CD4-positive, alpha-beta T cell treated with Interleukin-15 for 4 hours (primary cell): Measurements from ENCODE around the gene ZBTB39.
"Not testable (repeated sequence)": the region's sequence is repeated elsewhere in the genome, so short reads cannot be mapped to it uniquely, and the experiment has no call there.

Source experiments
- DNase-seq: peaks from one replicate; pipeline ENCODE4 v3.0.0-alpha.2; 2020; ENCODE audit warnings: low spot score

ZBTB39 gene

DNA sequence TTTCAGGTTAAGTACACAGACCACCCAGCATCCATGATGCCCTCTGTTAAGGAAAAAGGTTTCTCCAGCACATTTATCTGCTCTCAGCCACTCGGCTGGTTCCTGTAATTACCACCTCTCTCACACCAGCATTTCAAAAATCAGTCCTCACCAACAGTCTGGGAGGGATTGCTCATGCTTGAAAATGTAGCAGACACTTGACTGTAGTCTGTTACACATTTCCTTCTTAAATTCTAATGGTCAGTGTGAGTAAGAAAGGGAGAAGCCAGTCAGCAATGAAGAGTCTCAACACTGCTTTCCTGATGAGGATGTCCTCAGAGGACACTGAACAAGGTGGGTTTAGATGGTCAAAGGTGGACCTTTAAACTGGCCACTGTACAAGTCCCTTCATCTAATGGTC lies 6.0 kb downstream of the ZBTB39 start:
- no peak for DNase-seq

DNA sequence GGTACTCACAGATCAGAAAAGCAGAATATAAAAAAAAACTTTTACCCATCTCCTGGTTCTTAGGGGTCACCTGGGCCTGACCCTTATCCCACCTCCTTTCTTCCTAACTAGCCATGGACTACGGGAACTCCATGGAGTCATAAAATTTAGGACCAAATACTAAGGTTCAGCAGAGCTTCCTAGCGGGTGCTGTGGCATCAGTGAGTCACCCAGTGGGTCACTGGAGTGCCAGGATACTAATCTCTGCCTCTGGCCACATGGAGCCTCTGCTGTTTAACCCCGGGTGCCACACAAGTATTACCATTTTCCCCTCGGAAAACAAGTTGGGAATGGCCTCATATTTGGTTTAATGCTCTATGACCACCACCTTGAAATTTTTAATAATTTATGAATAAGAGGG lies 6.9 kb downstream of the ZBTB39 start:
- no peak for DNase-seq

DNA sequence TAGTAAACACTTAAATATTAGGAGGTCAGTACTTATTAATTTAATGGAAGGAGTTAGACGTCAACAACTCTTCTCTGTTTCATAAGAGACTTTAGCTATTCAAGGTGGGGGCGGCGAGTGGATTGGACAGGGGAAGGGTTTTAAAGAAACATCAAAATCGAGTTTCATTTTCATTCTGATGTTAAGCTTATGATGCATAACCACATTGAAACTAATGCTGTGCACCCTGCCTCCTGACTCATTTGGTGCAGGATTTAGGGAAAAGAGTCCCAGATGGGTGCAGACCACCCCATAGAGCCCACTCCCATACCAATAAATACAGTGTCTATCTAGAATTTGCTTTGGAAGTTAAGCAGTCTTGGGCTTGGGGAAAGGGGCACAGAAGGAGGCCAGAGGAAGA lies 7.4 kb downstream of the ZBTB39 start:
- no peak for DNase-seq

DNA sequence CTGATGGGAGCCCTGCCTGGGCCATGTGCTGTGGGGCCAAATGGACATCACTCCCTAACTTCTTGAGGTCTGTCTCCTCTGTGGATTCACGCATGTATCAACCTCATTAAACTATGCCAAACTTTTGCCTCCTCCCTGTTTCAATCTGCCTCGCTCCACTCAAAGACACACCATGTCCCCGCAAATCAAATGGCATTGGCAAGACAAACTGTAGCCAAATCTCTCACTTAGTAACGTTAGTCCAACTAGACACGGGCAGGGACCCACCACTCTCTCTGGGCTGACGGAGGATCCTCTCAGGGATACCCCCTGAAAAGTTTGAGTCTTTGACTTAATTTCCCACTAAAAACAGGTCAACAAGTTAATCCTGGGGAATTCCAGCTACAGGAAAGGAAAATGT lies 8.0 kb downstream of the ZBTB39 start:
- DNase-seq: no peak

DNA sequence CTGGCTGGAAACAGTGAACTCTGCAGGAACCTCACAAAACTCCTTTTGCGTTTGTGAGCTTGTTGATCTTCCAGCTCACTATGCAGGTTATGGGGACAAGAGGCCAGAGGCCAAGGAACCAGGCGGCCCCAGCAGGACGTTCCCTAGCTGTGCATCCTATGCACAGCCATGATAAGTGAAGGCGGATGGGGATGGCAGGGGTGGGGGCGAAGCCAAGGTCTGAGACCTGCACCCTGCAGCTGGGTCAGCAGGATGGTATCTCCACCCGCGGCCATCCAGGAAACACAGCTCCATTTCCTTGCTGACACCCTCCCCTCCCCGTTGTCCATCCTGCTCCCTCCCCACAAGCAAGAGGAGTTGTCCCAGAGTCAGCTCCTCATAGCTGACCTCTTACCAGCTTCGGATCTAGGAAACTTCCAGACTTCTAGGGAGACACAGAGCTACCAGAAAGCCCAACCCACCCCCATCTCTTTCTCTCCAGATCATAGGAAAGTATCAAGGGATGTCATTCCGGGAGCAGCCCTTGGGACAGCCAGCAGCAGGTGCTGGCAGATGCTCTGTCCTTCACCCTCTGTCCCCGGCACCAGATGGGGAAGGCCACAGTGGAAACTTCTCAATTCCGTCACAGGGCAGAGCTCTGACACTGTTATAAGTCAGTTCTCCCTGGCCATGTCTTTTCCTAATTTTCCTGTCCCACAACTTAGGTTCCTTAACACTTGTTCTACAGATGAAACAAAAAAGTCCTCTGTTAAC lies 9.4 kb downstream of the ZBTB39 start:
- no peak for DNase-seq

DNA sequence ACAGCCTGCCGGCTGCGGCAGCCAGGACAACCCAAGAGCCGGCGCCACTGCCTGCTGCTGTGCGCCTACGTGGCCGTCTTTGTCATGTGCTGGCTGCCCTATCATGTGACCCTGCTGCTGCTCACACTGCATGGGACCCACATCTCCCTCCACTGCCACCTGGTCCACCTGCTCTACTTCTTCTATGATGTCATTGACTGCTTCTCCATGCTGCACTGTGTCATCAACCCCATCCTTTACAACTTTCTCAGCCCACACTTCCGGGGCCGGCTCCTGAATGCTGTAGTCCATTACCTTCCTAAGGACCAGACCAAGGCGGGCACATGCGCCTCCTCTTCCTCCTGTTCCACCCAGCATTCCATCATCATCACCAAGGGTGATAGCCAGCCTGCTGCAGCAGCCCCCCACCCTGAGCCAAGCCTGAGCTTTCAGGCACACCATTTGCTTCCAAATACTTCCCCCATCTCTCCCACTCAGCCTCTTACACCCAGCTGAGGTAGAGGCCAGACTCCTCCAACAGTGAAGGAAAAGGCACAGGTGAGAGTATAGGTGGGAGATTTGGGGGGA lies 10.3 kb downstream of the ZBTB39 start:
- DNase-seq: no peak

DNA sequence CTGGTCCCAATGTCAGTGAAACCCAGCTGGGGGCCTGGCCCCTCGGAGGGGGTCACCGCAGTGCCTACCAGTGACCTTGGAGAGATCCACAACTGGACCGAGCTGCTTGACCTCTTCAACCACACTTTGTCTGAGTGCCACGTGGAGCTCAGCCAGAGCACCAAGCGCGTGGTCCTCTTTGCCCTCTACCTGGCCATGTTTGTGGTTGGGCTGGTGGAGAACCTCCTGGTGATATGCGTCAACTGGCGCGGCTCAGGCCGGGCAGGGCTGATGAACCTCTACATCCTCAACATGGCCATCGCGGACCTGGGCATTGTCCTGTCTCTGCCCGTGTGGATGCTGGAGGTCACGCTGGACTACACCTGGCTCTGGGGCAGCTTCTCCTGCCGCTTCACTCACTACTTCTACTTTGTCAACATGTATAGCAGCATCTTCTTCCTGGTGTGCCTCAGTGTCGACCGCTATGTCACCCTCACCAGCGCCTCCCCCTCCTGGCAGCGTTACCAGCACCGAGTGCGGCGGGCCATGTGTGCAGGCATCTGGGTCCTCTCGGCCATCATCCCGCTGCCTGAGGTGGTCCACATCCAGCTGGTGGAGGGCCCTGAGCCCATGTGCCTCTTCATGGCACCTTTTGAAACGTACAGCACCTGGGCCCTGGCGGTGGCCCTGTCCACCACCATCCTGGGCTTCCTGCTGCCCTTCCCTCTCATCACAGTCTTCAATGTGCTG lies 11.0 kb downstream of the ZBTB39 start:
- DNase-seq: no peak

DNA sequence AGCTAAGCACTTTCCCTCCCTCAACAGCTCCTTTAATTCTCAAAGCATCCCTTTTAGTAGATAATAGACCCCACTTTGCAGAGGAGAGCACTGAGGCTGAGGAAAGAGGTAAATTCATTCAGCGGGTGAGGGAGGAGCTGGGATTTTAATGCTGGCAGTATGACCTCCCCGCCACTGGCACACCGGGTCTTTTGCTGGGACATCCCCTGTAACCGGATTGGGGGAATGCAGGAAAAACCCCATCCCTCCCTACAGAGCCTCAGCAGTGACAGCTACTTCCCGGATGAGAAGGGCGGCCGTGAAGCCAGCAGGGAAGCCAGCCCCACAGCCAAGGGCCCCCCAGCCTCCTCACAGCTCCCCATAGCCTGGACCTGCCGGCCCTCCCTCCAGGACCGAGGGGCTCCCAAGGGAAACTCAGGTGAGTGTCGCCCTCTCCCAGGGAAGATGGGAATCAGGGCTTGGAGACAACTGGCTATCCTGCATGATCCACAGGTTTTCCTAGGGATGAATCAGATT lies 12.1 kb downstream of the ZBTB39 start:
- no peak for DNase-seq

DNA sequence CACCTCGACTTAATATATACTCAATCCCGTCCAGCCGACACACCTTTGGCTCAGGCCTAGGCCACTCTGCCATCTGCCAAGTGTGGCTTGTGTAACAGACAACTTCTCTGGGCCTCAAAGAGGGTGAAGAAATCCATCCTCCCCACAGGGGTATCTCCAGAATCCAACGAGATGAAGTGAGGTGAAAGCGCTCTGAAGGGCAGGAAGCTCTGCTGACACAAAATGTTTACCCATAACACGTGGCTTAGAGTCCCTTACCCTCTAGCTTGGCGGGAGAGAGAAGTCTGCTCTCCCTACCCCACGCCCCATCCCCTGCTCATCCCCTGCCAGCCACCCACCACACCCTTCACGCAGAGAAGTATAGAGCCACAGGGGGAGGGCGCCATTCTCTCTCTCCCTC lies 13.0 kb downstream of the ZBTB39 start:
- no peak for DNase-seq

DNA sequence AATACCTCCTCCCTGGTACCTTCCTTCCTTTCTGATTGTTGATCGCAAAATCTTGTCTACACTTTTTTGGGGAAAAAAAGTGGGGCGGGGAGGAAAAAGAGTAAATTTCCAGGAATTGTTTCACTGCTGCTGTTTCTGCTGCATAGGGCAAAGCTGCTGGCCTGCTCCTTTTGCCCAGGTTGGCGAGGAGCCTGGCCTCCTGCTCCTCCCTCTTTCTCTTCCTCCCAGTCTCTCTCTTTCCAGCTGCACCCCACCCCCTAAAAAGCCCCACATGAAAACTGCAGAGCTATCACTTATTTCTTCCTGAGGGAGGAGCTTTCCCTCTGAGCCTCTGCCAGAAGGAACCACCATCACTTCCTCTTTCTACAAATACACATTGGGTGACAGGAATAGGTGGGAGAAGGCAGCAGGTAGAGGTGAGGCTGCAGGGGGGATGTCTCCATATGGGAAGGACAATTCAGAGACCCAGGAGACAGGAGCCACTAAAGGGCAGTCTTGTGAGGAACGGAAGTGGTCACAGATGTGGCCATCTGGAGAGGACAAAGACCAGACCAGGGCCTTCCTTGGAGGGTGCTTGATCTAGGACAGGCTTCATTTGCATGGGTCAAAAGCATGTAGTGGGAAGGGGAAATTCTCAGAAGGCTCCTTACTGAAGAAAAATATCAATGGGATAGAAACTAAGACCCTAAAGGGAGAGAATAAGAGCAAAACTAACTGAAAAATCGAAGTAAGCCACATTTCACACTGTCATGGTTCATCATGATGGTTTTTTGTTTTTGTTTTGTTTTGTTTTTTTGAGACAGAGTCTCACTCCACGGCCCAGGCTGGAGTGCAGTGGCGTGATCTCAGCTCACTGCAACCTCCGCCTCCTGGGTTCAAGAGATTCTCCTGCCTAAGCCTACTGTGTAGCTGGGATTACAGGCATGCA lies 14.8 kb downstream of the ZBTB39 start:
- no peak for DNase-seq

DNA sequence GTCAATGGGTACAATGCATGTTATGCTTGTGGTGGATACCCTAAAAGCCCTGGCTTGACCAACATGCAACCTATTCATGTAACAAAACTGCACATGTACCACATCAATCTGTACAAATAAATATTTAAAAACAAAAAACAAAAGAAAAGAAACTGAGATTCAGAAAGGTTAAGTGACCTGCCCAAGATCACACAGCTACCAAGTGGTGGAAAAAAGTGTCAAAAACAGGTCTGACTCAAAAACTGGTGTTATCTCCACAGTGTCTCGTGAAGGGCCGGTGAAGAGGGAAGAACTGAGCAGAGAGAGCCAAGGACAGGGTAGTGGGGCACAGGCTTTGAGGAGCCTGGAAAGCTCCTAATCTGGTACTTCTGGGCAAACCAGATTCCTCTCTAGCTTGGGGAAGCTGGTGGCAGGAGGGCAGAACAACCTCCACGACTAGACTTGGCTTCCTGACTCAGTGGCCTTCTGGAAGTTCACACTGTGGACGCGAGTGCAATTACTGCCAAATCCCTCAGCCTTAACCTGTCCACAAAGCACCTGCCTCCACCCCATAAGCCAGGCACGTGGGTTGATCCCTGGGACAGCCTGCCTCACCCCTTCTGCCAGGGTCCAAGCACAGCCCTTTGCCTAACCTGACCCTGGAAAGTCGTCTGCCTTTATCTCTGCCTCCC lies 15.6 kb downstream of the ZBTB39 start:
- DNase-seq: no peak

DNA sequence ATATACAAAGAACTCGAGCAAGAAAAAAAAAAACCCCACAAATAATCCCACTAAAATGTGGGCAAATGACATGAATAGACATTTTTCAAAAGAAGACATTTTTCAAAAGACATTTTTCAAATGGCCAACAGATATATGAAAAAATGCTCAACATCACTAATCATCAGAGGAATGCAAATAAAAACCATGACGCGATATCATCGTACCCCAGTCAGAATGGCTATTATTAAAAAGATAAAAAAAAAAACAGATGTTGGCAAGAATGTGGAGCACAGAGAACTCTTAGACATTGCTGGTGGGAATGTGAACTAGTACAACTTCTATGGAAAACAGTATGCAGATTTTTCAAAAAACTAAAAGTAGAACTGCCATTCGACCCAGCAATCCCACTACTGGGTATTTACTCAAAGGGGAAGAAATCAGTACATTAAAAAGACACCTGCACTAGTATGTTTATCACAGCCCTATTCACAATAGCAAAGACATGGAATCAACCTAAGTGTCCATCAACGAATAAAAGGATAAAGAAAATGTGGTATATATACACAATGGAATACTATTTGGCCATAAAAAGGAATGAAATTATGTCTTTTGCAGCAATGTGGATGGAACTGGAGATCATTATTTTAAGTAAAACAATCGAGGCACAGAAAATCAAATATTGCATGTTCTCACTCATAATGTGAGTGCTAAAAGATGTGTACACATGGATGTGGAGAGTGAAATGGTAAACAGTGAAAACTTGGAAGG lies 16.3 kb downstream of the ZBTB39 start:
- DNase-seq: no peak

DNA sequence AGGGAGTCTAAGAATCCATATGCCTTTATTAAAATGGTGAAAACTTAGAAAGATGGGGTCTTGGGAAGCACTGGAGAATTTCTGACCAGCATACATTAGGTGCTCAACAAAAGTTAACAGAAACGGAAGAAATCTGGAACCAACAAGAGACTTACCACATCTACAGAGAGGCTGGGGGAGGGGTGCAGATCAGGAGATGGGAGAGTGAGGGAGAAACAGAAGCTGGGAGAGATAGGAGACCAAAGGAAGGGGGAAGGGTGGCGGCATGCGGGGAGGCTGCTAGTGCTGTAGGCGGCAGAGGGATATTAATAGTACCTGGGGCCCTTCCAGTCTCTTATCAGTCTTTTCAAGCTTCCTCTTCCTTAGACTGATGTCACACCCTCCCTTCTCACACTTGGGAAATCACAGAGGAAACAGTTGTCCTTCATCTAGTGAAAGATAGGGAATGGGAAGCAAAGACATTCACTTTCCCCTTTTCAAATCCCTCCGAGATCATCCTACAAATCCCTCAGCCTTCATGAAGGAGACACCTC lies 18.1 kb downstream of the ZBTB39 start:
- no peak for DNase-seq

DNA sequence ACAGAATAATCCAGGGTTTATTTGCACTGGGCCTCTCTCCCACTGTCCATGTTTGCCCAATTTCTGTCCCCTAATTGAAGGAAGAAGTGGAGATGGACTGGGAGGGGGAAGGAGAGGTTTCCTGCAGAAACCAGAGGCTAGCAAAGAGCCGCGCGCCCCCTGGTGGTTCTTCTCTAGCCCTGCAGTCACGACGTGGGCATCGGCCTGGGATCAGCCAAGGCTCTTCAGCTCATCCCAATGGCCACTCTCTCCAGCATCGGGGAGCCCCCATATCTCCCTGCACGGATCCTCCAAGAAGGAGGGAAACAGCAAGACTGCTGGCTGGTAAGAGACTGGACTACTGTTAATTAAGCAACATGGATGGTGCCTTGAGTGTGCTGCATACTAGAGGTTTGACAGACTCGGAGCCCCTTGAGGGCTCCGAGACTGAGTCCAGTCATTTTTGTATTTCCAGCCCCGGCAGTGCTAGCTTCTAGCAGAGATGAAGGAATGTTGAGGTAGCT lies 18.7 kb downstream of the ZBTB39 start:
- DNase-seq: peak; percentile 69

DNA sequence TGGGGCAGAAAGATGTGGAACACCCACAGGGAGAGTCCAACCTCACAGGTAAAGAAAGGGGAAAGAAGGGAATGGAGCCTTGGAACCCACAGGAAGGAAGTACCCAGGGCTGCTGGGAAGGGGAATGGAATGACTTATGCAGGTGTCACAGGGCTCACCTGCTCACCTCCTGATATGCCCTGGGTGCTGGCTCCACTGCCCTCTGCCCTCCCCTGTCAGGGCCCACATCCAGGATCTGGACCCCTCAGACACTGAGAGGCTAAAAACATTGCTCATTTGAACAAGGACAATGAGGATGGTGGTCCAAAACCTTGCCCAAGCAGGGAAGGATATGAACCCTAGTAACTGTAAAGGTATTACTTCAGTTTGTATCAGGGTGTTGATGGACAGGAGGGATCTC lies 19.3 kb downstream of the ZBTB39 start:
- no peak for DNase-seq

DNA sequence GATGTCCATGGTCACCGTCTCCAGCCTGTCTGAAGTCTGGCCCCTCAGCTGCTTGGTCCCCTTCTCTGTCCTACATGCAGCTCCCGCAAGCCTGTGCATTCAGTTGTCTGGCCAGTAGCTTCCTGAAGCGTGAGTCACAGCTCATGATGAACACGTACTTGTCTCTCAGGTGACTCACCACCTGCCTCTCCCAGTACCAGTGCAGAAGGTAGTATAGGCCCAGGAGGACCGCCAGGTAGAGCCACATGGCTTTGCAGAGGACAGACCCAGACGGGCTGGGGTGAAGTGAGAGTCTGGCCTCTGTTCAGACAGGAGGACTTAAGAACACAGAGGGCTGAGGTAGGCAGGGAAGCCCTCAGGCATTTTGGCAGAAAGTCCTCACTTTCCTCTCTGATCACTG lies 20.6 kb downstream of the ZBTB39 start:
- not testable (repeated sequence) for DNase-seq

DNA sequence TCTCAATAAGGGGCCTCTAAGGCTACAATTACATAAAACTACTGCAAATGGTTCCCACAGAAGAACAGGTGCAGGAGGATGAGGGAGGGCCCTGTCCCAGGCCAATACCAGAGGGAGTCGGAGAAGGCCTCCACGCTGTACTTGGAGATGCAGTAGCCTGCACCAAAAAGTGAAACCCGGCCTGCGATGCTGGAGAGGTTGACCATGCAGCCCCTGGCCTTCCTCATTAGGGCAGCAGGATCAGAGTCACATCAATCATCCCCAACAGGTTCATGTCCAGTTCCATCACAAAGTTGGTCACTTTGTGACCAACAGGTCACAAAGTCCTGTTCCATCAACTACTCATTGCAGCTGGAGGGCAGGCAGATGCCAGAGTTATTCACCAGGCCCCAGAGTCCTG lies 23.0 kb downstream of the ZBTB39 start:
- DNase-seq: no peak

DNA sequence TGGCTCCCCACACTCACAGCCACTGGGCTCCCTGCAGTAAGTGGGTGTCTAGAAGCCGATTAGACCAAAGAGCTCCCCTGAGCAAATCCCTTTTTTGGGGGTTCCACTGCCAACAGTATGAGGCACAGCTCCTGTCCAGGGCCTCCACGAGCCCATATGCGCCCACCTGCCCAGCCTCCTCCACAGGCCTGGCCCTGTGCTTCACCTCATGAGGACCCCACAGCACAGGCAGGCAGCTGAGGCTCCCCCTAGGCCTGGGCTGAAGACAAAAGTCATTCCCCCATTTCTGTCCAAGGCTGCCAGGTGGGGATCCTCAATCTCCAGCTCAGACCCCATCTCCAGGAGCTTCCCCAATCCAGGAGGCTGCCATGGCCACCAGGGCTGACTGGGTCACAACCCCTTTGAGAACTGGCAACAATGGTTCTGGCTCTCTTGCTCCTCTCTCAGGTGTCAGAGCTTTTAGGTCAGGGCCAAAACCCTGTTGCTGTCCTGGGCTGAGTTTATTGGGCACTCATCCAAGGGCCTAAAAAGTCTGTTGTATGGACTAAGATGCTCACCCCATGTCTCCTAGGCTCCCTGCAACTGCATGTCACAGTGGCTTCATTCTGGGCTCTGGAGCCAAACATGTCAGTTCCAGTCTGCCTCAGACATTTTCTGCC lies 23.6 kb downstream of the ZBTB39 start:
- DNase-seq: not testable (repeated sequence)

DNA sequence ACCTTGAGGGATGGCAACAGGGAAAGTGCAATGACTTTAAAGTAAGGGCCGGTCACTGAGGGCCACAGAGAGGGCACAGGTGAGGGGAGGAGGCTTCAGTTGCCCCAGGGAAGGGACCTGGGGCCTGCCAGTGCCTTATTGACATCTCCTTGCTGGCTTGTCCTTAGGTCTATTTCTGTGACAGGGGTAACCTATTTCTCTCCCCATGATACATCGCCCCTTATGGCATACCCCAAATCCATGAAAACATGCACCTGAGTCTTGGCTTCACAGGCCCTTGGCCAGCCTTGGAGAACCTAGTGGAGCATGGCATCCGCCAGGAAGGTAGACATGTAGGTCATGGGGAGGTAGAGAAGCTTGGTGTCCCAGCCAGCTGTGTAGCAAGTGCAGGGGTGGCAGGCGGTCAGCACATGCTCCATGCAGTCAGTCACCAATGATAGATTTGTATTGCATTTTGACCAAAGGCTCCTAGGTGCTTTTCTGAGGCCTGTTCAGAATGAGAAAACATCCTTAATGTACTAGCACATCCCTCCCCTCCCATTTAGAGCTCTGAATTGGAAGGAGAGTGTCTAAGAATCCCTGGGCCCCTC lies 25.3 kb downstream of the ZBTB39 start:
- DNase-seq: no peak
